D721Med (cell line): ENCODE results near the gene AGO3.

Source experiments
- DNase-seq: peaks from one replicate; pipeline ENCODE4 v3.0.0; 2011; ENCODE audit warnings: low spot score; ENCODE audit not compliant: insufficient read length
- FAIRE-seq: peaks from 2 replicates; lab custom pipeline; 2011; peaks lifted over from hg19 to GRCh38; lab: Jason Lieb, UNC
- TF ChIP-seq, protein P1 (sequence below): IDR thresholded peaks from 2 replicates; pipeline ENCODE4 v1.5.1; 2012; ENCODE audit warnings: mild to moderate bottlenecking, control low read depth; ENCODE audit not compliant: insufficient read depth; ENCODE audit errors: missing control alignments

AGO3 gene

GRCh38 chr1:36089393-36090121 lies 158.7 kb downstream of the AGO3 start:
- no peak for DNase-seq
- TF ChIP-seq, protein P1, sequence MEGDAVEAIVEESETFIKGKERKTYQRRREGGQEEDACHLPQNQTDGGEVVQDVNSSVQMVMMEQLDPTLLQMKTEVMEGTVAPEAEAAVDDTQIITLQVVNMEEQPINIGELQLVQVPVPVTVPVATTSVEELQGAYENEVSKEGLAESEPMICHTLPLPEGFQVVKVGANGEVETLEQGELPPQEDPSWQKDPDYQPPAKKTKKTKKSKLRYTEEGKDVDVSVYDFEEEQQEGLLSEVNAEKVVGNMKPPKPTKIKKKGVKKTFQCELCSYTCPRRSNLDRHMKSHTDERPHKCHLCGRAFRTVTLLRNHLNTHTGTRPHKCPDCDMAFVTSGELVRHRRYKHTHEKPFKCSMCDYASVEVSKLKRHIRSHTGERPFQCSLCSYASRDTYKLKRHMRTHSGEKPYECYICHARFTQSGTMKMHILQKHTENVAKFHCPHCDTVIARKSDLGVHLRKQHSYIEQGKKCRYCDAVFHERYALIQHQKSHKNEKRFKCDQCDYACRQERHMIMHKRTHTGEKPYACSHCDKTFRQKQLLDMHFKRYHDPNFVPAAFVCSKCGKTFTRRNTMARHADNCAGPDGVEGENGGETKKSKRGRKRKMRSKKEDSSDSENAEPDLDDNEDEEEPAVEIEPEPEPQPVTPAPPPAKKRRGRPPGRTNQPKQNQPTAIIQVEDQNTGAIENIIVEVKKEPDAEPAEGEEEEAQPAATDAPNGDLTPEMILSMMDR, result no peak

GRCh38 chr1:36091141-36091540 lies 160.2 kb downstream of the AGO3 start:
- DNase-seq (no peak), FAIRE-seq (no peak)
- TF ChIP-seq, protein P1, result no peak

More at GRCh38 chr1:36089393-36090121, 158.7 kb downstream of the AGO3 start:
- FAIRE-seq, result no peak

- DNase-seq (no peak), FAIRE-seq (no peak)
- TF ChIP-seq, protein P1, result no peak
Observed at GRCh38 chr1:36091698-36092097, 160.8 kb downstream of the AGO3 start.

GRCh38 chr1:36092166-36092797 lies 161.4 kb downstream of the AGO3 start:
- DNase-seq (no peak), FAIRE-seq (no peak)
- TF ChIP-seq, protein P1, result no peak

DNA sequence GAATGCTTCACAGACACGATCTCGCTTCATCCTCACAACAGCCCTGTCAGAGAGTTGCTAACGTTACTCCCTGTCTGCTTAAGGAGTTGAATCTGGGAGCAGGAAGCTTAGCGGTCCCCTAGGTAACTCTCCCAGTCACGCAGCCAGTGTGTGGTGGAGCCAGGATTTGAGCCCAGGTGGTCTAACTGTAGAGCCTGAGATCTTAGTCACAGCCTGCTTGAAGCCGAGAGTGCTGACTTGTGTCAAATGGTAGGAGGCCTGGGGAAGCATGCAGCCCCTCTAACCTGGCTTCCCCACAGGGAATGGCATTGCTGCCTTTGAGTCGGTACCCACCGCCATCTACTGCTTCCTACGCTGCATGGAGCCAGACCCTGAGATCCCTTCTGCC lies 161.9 kb downstream of the AGO3 start:
- FAIRE-seq, result no peak
- TF ChIP-seq, protein P1, result no peak

DNA sequence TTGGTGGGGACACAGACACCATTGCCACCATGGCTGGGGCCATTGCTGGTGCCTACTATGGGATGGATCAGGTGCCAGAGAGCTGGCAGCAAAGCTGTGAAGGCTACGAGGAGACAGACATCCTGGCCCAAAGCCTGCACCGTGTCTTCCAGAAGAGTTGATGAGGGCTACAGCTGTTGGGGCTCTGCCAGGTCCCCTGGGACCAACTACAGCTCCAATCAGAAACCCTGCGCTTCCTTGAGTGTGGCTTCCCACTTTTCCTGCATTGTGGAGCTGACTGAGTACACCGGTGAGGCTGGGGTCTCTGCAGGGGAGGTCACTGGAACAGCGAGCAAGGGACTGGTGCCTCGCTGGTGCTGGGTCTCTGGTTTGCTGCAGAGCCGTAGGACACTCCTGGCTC lies 162.3 kb downstream of the AGO3 start:
- FAIRE-seq, result no peak
- TF ChIP-seq, protein P1, result no peak
- DNase-seq, result no peak

More for the DNA sequence above, 161.9 kb downstream of the AGO3 start:
- no peak for DNase-seq

GRCh38 chr1:36093929-36094328 lies 163.0 kb downstream of the AGO3 start:
- no peak for DNase-seq
- TF ChIP-seq, protein P1, result no peak

More at GRCh38 chr1:36093929-36094328, 163.0 kb downstream of the AGO3 start:
- FAIRE-seq, result no peak
